Sigmoid colon (tissue), 3 donors: Measurements from ENCODE around the gene PCDHGA6.
"Not testable (repeated sequence)": the region's sequence is repeated elsewhere in the genome, so short reads cannot be mapped to it uniquely, and the experiment has no call there.

Experiments used
- CTCF ChIP-seq, 4 experiments: fragments of 450-650 bp in 3 of 4; fragments of 200-600 bp in 1 of 4; IDR thresholded peaks; one replicate each; pipeline ENCODE4 v1.5.1; 2016 to 2019; ENCODE audit warnings: antibody characterized with exemption in 4 of 4, mild to moderate bottlenecking in 3 of 4, moderate library complexity in 2 of 4
- POLR2A ChIP-seq, 2 donors: fragments of 450-650 bp; IDR thresholded peaks; one replicate each; pipeline ENCODE4 v1.6.1; 2016; ENCODE audit warnings: antibody characterized with exemption in 2 of 2, mild to moderate bottlenecking in 2 of 2, moderate library complexity in 2 of 2

DNA sequence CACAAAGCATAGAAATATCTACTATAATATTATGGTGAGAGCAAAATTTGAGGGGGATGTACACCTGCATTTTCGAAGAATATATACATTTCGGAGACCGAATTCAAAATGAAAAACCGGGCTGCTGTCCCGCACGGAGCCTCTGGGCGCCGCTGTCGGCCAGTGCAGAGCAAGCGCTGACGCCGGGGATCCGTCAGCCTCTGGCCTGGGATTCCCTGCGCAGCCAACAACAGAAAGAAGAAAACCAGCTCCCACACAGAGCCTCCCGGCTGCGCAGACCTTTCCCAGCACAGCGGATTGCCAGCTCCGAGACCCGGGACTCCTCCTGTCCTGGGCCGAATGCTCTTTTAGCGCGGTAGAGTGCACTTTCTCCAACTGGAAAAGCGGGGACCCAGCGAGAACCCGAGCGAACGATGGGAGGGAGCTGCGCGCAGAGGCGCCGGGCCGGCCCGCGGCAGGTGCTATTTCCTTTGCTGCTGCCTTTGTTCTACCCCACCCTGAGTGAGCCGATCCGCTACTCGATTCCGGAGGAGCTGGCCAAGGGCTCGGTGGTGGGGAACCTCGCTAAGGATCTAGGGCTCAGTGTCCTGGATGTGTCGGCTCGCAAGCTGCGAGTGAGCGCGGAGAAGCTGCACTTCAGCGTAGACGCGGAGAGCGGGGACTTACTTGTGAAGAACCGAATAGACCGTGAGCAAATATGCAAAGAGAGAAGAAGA, 34.3 kb downstream of the PCDHGA6 start, which contains the start of gene PCDHGB6:
- not testable (repeated sequence) for TF ChIP-seq POLR2A (IDR thresholded peaks at IDR 0.05)
- peak in 3 of 4 experiments; percentile 9 to 32 (median 21) for TF ChIP-seq CTCF (IDR thresholded peaks at IDR 0.05)
